IMR-90 (cell line): Measurements from ENCODE around the gene HOXD13. TPM values are rescaled to one million over a fixed set of nuclear protein-coding genes. Genes with fewer than 3 reads are reported as not detected.

Experiments used
- ATAC-seq: fragments of 200-7000 bp; cut with Tn5 transposase; 2 replicates; pipeline ENCODE4 v1.9.1; 2020; ENCODE audit warnings: low read depth, mild to moderate bottlenecking, moderate library complexity
- BruUV-seq: library from RNA; stranded (reverse); fragments of 400-500 nt; replicated peaks from 2 replicates; lab custom pipeline; 2021; lab: Mats Ljungman, UMichigan
- CTCF ChIA-PET: fragments of 300-600 bp; formaldehyde crosslinking; extraction: SDS; loops from one replicate; lab custom pipeline; 2021; ENCODE audit warnings: antibody characterized with exemption; lab: Yijun Ruan, JAX
- POLR2A ChIA-PET: fragments of 300-600 bp; sonication (Branson Sonifier 250); formaldehyde crosslinking; loops from one replicate; lab custom pipeline; 2022; ENCODE audit warnings: antibody characterized with exemption; ENCODE audit not compliant: unreplicated experiment; lab: Charles Lee
- DNase-seq: peaks from one replicate; pipeline ENCODE4 v3.0.0; 2013
- H2AFZ ChIP-seq: replicated peaks from 2 replicates; pipeline ENCODE3; 2013; ENCODE audit warnings: low read length, mild to moderate bottlenecking; ENCODE audit not compliant: poor library complexity
- H2AK5ac ChIP-seq: 2 replicates; pipeline ENCODE4 v1.6.1; 2013; ENCODE audit warnings: low read depth, low read length, inconsistent platforms
- H2AK9ac ChIP-seq: replicated peaks from 2 replicates; pipeline ENCODE3; 2013; ENCODE audit warnings: mild to moderate bottlenecking, low read depth, low read length, moderate library complexity; ENCODE audit not compliant: poor library complexity
- H2BK120ac ChIP-seq: 2 replicates; pipeline ENCODE4 v1.6.1; 2013; ENCODE audit warnings: low read depth, low read length, inconsistent platforms
- H2BK15ac ChIP-seq: 3 replicates; pipeline ENCODE4 v1.6.1; 2013; ENCODE audit warnings: low read depth, low read length, inconsistent platforms
- H2BK20ac ChIP-seq: 2 replicates; pipeline ENCODE4 v1.6.1; 2013; ENCODE audit warnings: low read depth, mild to moderate bottlenecking, inconsistent platforms, low read length, moderate library complexity
- H2BK5ac ChIP-seq: 2 replicates; pipeline ENCODE4 v1.6.1; 2013; ENCODE audit warnings: mild to moderate bottlenecking, low read depth, low read length, inconsistent platforms; ENCODE audit not compliant: poor library complexity, severe bottlenecking
- H3K14ac ChIP-seq: replicated peaks from 2 replicates; pipeline ENCODE4 v1.6.1; 2013; ENCODE audit warnings: low read depth, low read length, inconsistent platforms
- H3K18ac ChIP-seq: 2 replicates; pipeline ENCODE4 v1.6.1; 2013; ENCODE audit warnings: low read depth, low read length, control low read depth
- H3K23ac ChIP-seq: 2 replicates; pipeline ENCODE4 v1.6.1; 2013; ENCODE audit warnings: low read depth, low read length, inconsistent platforms
- H3K27ac ChIP-seq: 2 replicates; pipeline ENCODE4 v1.5.1; 2013; ENCODE audit warnings: mild to moderate bottlenecking, control low read depth, low read length; ENCODE audit not compliant: insufficient read depth
- H3K27me3 ChIP-seq: 2 replicates; pipeline ENCODE4 v1.6.1; 2013; ENCODE audit warnings: low read length; ENCODE audit not compliant: control insufficient read depth, insufficient read depth
- H3K36me3 ChIP-seq: 2 replicates; pipeline ENCODE4 v1.6.1; 2013; ENCODE audit warnings: low read length, mixed read lengths; ENCODE audit not compliant: control insufficient read depth, insufficient read depth
- H3K4ac ChIP-seq: 2 replicates; pipeline ENCODE4 v1.6.1; 2013; ENCODE audit warnings: low read depth, low read length, inconsistent platforms
- H3K4me1 ChIP-seq: 2 replicates; pipeline ENCODE4 v1.6.1; 2013; ENCODE audit warnings: low read length, mixed read lengths; ENCODE audit not compliant: control insufficient read depth, insufficient read depth
- H3K4me2 ChIP-seq: 2 replicates; pipeline ENCODE4 v1.6.1; 2013; ENCODE audit warnings: low read depth, mild to moderate bottlenecking, control low read depth, low read length, moderate library complexity
- H3K4me3 ChIP-seq: 2 replicates; pipeline ENCODE4 v1.5.1; 2013; ENCODE audit warnings: low read depth, mild to moderate bottlenecking, control low read depth, low read length, moderate library complexity; ENCODE audit not compliant: insufficient read depth
- H3K56ac ChIP-seq: 2 replicates; pipeline ENCODE4 v1.6.1; 2013; ENCODE audit warnings: low read length, inconsistent platforms; ENCODE audit not compliant: insufficient read depth; ENCODE audit errors: extremely low read depth
- H3K79me1 ChIP-seq, 2 experiments: 2 replicates each; pipeline ENCODE4 v1.6.1; 2013; ENCODE audit warnings: low read length in 2 of 2, inconsistent platforms in 1 of 2, low read depth in 1 of 2
- H3K9ac ChIP-seq: 2 replicates; pipeline ENCODE4 v1.6.1; 2013; ENCODE audit warnings: low read depth, low read length, control low read depth
- H3K9me1 ChIP-seq: 2 replicates; pipeline ENCODE4 v1.6.1; 2013; ENCODE audit warnings: low read length, inconsistent platforms; ENCODE audit not compliant: insufficient read depth
- H3K9me3 ChIP-seq: 2 replicates; pipeline ENCODE4 v1.6.1; 2013; ENCODE audit warnings: low read length; ENCODE audit not compliant: control insufficient read depth, insufficient read depth
- H4K20me1 ChIP-seq: 2 replicates; pipeline ENCODE4 v1.6.1; 2013; ENCODE audit warnings: low read length, inconsistent platforms; ENCODE audit not compliant: insufficient read depth
- H4K5ac ChIP-seq: 2 replicates; pipeline ENCODE4 v1.6.1; 2013; ENCODE audit warnings: mild to moderate bottlenecking, low read depth, low read length, control low read depth
- H4K8ac ChIP-seq, 2 experiments: 2 replicates each; pipeline ENCODE4 v1.6.1; 2013; ENCODE audit warnings: low read depth in 2 of 2, low read length in 2 of 2, control low read depth in 1 of 2, inconsistent platforms in 1 of 2
- H4K91ac ChIP-seq: 2 replicates; pipeline ENCODE4 v1.6.1; 2013; ENCODE audit warnings: low read depth, low read length, inconsistent platforms; ENCODE audit not compliant: insufficient read depth
- FOS ChIP-seq: fragments of 150-350 bp; IDR thresholded peaks from 2 replicates; pipeline ENCODE4 v1.6.1; 2016; ENCODE audit warnings: low read depth, low read length
- MXI1 ChIP-seq: IDR thresholded peaks from 2 replicates; pipeline ENCODE4 v1.6.1; 2012; ENCODE audit warnings: low read depth, mild to moderate bottlenecking, low read length, moderate library complexity, borderline replicate concordance
- NFE2L2 ChIP-seq: fragments of 150-350 bp; IDR thresholded peaks from 2 replicates; pipeline ENCODE4 v1.6.1; 2016; ENCODE audit warnings: low read depth, mild to moderate bottlenecking, low read length
- POLR2A ChIP-seq: IDR thresholded peaks from 2 replicates; pipeline ENCODE4 v1.6.1; 2012; ENCODE audit warnings: mild to moderate bottlenecking, low read depth, low read length
- SMC3 ChIP-seq: fragments of 150-350 bp; IDR thresholded peaks from 2 replicates; pipeline ENCODE4 v1.6.1; 2016; ENCODE audit warnings: low read depth, mild to moderate bottlenecking, antibody characterized with exemption, low read length, moderate library complexity
- WGBS, 2 experiments: methylation state at CpG; one replicate each; pipeline versions ENCODE4 v1.1.5 to v1.1.7; 2013; ENCODE audit warnings: missing lambda C conversion rate in 2 of 2; ENCODE audit not compliant: insufficient read length in 1 of 2; ENCODE audit errors: extremely low coverage in 2 of 2; 5-methylcytosine and 5-hydroxymethylcytosine counted together
- dilution Hi-C: fragments of 300-500 bp; cut with HindIII; formaldehyde crosslinking; loops from one replicate; pipeline ENCODE4 v1.14.3; 2018; ENCODE audit warnings: low sequenced_read_pairs; ENCODE audit not compliant: unreplicated experiment
- in situ Hi-C: fragments of 300-500 bp; cut with MboI; formaldehyde crosslinking; loops from 3 replicates; pipeline ENCODE4 v1.14.3; 2019; ENCODE audit warnings: low sequenced_read_pairs, inconsistent platforms, mixed read lengths
- intact Hi-C: fragments of 100-400 bp; cut with micrococcal nuclease; formaldehyde crosslinking; loops from 2 replicates; pipeline ENCODE4 v1.10.0; 2022
- polyA plus RNA-seq, 3 experiments: library from polyadenylated mRNA; depleted of rRNA; stranded (reverse); fragments of >200 nt; gene quantifications; 2 replicates each; pipeline ENCODE4 v1.2.3, GENCODE V29; 2012; ENCODE audit warnings: low replicate concordance in 1 of 3
- total RNA-seq: library from RNA; depleted of rRNA; stranded (reverse); fragments of >200 nt; gene quantifications from 2 replicates; pipeline ENCODE4 v1.2.3, GENCODE V29; 2012

HOXD13 gene
- total and polyA plus RNA-seq, 2 of the 4 experiments (the other 2 are of a cell fraction) = not detected

- Histone ChIP-seq H3K4ac (no peak overlapping the region), H2AK9ac (no peak overlapping the region), H3K9ac (no peak overlapping the region), H4K20me1 (no peaks in the 10 kb centered on the region), H3K9me1 (no peaks in the 10 kb centered on the region), H3K14ac (no peak overlapping the region), H3K4me2 (no peak overlapping the region), H2BK15ac (no peak overlapping the region), H3K18ac (no peak overlapping the region), H2BK20ac (no peak overlapping the region), H4K8ac (no peak overlapping the region), H2AK5ac (no peak overlapping the region), H3K56ac (no peak overlapping the region), H3K27ac (no peak overlapping the region), H3K36me3 (no peaks in the 10 kb centered on the region), H4K91ac (no peak overlapping the region), H3K4me1 (peaks cover 3% of the 10 kb centered on the region; the same call in 1 of the 2 replicates), H3K27me3 (peaks cover 97% of the 10 kb centered on the region), H3K23ac (no peak overlapping the region), H2AFZ (no peak overlapping the region), H3K9me3 (peaks cover 1% of the 10 kb centered on the region; the same call in 1 of the 2 replicates), H4K5ac (no peak overlapping the region), H2BK5ac (no peak overlapping the region), H3K4me3 (no peak overlapping the region), H3K79me1 (no peaks in the 10 kb centered on the region), H2BK120ac (no peak overlapping the region)
- ChIA-PET POLR2A (no interaction called here), CTCF (no interaction called here)
- DNase-seq (no peak), ATAC-seq (no peak)
- in situ Hi-C loops = no loop called here
- WGBS, 2 experiments = no CpG with 5 or more reads among the region's 2 CpGs
- intact Hi-C loops = no loop called here
- BruUV-seq = no TSS peak
- dilution Hi-C loops = no loop called here
- no peak for TF ChIP-seq FOS
- no peak for TF ChIP-seq MXI1
- no peak for TF ChIP-seq POLR2A
- TF ChIP-seq NFE2L2 = no peak
- no peak for TF ChIP-seq SMC3
Measured at GRCh38 chr2:176101216-176101830, 8.8 kb downstream of the HOXD13 start.
